Astrocyte of the cerebellum (primary cell): Measurements from ENCODE around the gene MYMK.

Experiments
- DNase-seq: peaks from one replicate; pipeline ENCODE4 v3.0.0-alpha.2; 2011; ENCODE audit warnings: low read depth
- H3K4me3 ChIP-seq: 2 replicates; pipeline ENCODE4 v1.5.1; 2011; ENCODE audit warnings: mild to moderate bottlenecking, low read depth, low read length, moderate library complexity
- CTCF ChIP-seq: IDR thresholded peaks from 2 replicates; pipeline ENCODE4 v1.5.1; 2012; ENCODE audit warnings: low read length, low read depth, moderate library complexity, mild to moderate bottlenecking; ENCODE audit errors: missing control alignments
- in situ Hi-C: cut with HindIII; loops from 2 replicates; pipeline ENCODE4 v1.10.0; 2017; ENCODE audit warnings: low sequenced_read_pairs

Gene MYMK

GRCh38 chr9:133477992-133478850 is 46.5 kb downstream of the MYMK start:
- no peak for TF ChIP-seq CTCF
- H3K4me3 ChIP-seq = peak overlapping the region; percentile 57
- DNase-seq = no peak
- in situ Hi-C loops = no loop called here

GRCh38 chr9:133477461-133477860 is 47.3 kb downstream of the MYMK start:
- in situ Hi-C loops = no loop called here
- no peak overlapping the region for H3K4me3 ChIP-seq
- DNase-seq = no peak
- no peak for TF ChIP-seq CTCF

GRCh38 chr9:133476941-133477340 is 47.8 kb downstream of the MYMK start:
- in situ Hi-C loops = no loop called here
- no peak for DNase-seq
- no peak overlapping the region for H3K4me3 ChIP-seq
- no peak for TF ChIP-seq CTCF

- TF ChIP-seq CTCF = no peak
- H3K4me3 ChIP-seq = no peak overlapping the region
- in situ Hi-C loops = no loop called here
- DNase-seq = no peak
Observed at GRCh38 chr9:133476036-133476931, 48.5 kb downstream of the MYMK start.

- DNase-seq = no peak
- no peak for TF ChIP-seq CTCF
- in situ Hi-C loops = no loop called here
- H3K4me3 ChIP-seq = no peak overlapping the region
Observed at GRCh38 chr9:133475292-133476012, 49.3 kb downstream of the MYMK start.

GRCh38 chr9:133474853-133475252 is 49.9 kb downstream of the MYMK start:
- H3K4me3 ChIP-seq = no peak overlapping the region
- TF ChIP-seq CTCF = no peak
- in situ Hi-C loops = no loop called here
- no peak for DNase-seq
